HPDE6-E6E7 (cell line): ENCODE measurements around the gene PLCB3.
"Not testable (repeated sequence)": the region's sequence is repeated elsewhere in the genome, so short reads cannot be mapped to it uniquely, and the experiment has no call there.

Experiments used
- DNase-seq: peaks from one replicate; pipeline ENCODE4 v3.0.0; 2011; ENCODE audit warnings: missing footprints; ENCODE audit errors: extremely low spot score

PLCB3 gene

DNA sequence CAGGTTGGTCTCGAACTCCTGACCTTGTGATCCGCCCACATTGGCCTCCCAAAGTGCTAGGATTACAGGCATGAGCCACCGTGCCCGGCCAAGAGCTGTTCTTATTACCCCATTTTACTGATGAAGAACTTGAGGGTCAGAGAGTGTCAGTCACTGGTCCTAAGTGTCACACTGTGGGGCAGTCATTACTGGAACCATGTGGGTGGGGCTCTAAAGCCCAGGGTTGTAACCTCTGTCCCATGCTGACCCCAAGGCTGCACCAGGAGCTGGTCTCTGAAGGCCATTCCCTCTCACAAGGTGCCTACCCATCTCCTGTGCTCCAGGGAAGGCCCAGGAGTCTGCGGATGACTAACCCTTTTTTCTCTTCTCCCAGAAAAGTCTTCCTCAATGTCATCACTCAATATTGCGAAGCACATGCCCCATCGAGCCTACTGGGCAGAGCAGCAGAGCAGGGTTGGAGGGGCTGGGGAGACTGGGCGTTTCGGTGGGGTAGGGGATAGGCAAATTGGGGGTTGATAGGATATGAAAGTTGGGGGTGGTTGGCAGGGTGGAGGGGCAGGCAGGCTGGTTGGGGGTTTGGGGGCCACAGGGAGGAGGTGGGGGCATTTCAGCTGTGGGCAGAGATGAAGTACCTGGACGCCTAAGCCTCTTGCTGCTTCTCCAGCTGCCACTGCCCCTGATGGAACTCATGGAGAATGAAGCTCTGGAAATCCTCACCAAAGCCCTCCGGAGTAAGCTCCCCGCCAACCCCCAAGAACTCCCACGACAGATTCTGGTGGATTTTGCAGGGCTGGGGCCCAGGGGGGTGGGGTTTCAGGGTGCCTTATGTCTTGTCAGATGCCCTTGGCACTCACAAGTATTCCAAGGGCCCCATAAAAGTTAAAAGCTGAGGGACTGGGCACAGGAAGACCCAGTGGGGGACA lies 52.0 kb downstream of the PLCB3 start:
- no peak for DNase-seq

DNA sequence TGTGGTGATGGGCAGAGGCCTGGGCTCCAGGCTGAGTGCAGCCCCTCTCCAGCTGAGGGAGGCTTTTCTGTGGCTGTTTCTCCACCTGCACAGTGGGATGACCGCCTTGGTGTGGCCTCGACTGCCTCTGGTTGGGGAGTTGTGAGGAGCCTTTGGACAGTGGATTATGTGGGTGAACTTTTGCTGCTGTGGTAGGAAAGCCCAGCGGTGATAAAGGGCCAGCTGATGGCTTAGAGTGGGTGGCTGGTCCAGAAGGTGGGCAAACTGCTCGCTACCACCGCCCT lies 52.6 kb downstream of the PLCB3 start:
- no peak for DNase-seq

DNA sequence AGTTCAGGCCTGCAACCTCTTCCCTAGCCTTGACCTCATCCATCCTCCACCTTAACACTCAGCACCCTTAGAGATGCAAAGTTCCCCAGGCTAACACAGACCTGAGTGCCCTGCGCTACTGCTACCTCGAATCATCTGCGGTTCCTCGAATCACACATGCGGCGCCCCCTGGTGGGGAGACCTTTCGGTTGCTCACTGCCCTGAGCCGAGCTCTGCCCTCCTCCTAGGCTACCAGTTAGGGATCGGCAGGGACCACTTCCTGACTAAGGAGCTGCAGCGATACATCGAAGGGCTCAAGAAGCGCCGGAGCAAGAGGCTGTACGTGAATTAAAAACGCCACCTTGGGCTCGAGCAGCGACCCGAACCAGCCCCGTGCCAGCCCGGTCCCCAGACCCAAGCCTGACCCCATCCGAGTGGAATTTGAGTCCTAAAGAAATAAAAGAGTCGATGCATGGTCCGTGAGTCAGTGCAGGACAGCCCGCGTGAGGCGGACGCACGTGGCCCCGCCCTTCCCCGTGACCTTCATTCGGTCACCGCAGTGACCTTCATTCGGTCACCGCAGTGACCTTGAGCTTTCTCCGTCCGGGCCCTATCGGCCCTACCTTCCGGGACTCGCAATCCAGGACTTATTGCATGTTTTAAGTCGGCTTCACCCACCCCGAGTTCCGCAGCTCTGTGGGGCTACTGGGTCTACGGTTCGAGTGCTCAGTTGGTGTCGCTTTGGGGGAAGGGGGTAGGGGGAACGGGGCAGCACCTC lies 53.2 kb downstream of the PLCB3 start:
- no peak for DNase-seq

DNA sequence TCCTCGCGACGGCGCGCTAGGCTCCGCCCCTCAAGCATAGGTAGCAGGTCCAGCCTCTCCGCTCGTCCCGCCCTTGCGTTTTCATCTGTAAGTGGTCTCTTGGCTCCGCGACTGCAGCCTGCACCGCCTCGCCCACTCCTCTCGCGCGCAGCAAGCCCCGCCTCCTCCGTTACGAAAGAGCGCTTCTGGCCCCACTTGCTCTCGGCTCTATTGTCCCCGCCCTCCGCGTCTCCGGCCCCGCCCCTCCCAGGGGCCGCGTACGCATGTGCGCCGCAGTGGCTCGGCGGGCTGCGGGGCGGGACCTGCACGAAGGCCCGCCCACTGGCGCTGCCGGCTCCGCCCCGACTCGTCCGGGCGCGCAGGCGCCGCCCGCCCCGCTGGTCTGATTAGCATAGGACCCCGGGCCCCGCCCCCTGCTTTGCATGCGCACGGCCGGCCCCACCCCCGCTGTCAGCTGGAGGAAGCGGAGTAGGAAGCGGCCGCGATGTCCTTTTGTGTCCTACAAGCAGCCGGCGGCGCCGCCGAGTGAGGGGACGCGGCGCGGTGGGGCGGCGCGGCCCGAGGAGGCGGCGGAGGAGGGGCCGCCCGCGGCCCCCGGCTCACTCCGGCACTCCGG lies 53.9 kb downstream of the PLCB3 start, which contains the start of gene ESRRA:
ESRRA (plus strand) TSS at position 450 of the 616 bp plus-strand sequence. CDS start 1,656 bp downstream, outside the sequence.
- peak; percentile 92 for DNase-seq

- DNase-seq: no peak
Measured at GRCh38 chr11:64305691-64306562, 54.6 kb downstream of the PLCB3 start.

DNA sequence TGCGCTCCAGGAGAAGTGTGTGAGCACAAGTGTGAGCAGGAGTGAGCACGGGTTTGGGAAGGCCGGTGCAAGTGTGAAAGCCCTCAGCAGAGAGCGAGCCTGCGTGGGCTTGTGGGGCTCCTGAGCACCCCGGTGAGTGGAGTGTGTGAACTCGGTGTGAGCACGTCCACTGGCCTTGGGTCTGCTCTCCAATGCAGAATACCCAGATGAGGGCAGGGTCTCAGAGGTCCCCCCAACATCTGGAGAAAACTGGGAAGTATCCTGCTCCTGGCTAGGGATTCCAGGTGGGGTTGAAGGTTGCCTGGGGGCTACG lies 55.2 kb downstream of the PLCB3 start:
- no peak for DNase-seq

DNA sequence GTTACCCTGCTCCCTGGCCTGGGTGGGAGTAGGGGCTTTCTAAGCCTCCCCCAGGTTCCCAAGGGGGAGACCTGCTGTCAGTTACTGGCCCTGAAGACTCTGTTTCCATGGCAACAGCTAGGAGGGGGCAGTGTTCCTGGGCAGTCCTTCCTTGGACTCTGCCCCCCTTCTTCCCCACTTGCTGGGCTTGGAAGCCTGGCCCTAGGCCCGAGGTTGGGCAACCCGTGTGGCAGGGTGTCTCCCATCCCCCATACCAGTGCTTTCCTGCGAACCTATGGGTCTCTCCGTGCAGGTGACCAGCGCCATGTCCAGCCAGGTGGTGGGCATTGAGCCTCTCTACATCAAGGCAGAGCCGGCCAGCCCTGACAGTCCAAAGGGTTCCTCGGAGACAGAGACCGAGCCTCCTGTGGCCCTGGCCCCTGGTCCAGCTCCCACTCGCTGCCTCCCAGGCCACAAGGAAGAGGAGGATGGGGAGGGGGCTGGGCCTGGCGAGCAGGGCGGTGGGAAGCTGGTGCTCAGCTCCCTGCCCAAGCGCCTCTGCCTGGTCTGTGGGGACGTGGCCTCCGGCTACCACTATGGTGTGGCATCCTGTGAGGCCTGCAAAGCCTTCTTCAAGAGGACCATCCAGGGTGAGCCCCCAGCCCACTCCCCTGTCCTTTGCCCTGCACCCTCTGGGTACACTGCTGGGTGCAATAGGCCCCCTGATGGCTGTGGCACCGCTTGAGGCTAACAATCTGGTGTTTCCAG lies 55.7 kb downstream of the PLCB3 start:
- DNase-seq: no peak

GRCh38 chr11:64307795-64308194 lies 56.5 kb downstream of the PLCB3 start:
- DNase-seq: not testable (repeated sequence)

GRCh38 chr11:64312947-64313346 lies 61.6 kb downstream of the PLCB3 start:
- DNase-seq: no peak

DNA sequence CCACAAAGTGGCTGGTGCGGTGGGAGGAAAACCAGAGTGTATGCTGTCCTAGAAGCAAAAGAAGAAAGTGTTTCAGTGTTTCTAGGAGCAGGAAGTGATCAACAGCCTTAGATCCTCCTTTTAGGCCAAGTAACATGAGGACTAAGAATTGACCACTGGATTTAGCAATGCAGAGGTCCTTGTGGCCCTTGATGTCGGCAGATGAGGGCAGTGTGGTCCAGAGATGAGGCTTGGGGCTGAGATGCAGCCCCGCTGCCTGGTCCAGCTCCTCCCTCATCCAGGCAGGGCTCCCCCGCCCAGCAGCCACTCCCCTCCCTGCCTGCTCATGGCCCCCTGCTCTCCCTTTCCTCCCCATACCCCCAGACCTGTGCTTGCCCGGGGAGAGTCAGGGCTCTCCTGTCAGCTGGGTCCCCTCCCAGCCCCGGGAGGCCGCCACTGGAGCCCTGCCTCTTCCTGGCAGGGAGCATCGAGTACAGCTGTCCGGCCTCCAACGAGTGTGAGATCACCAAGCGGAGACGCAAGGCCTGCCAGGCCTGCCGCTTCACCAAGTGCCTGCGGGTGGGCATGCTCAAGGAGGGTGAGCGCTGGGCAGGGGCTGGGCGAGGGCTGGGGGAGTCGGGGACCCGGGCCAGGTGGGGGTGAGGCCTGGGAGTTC lies 62.3 kb downstream of the PLCB3 start:
- no peak for DNase-seq

- DNase-seq: no peak
Measured at GRCh38 chr11:64314146-64314804, 62.9 kb downstream of the PLCB3 start.

GRCh38 chr11:64314805-64315561 lies 63.7 kb downstream of the PLCB3 start:
- DNase-seq: no peak

- DNase-seq: not testable (repeated sequence)
Measured at GRCh38 chr11:64315667-64316526, 64.6 kb downstream of the PLCB3 start.

DNA sequence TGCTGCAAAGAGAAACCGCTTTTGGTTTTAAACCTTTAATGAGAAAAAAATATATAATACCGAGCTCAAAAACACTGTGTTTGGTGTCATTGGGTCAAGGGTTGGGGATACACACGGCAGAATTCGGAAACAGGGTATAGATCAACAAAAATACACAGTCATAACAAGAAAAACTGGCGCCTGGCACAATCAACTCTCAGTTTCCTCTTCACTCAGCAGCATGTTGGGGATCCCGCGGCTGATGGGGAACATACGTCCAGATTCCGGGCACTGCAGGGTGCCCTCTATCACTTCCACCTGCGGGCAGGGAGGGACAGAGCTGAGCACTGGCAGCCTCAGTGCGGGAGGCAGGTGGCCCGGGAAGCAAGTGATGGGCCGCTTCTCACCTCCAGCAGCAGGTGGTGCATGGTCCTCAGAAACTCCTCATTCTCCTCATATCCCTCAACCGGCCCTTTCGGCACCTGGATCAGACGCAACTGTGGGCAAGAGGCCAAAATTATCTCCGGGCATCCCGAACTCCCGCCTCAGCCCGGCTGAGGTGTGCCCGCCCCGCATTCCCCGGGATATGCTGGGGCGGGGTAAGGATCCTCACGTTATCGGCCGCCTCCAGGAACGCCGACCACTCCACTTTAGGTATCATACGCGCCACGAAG lies 65.5 kb downstream of the PLCB3 start:
- DNase-seq: no peak

DNA sequence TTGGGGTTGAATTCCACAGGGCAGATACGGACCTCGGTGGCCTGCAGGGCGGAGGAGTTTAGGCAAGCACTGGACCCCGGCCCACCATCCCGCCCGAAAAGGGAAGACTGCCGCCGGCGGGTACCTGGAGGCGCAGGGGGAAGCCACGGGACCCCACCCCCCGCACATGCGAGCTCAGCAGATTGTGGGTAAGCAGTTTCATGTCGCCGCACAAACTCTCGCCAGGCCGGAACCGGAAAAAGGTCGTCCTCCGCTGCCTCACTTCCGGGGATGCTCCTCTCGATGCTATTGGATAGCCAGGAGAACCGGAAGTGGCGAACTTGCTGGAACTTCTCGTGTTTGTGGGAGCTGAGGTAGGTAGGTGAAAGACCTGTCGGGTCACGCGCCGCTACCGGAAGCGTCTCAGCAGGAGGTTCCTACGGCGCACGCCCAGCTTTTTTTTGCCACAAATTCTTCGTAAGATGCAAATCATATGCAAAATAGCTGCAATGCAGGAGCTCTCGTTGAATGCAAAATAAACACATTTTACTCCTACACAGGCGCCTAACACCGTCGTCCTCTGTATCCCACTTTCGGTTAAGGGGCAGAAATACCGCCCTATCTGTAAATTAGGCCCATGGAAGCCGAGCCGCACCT lies 66.1 kb downstream of the PLCB3 start, which contains the start of gene TRMT112:
TRMT112 (minus strand) TSS at position 235 of the 636 bp plus-strand sequence; CDS start at position 202, 33 bp downstream.
- peak; percentile 94 for DNase-seq

GRCh38 chr11:64317961-64318765 lies 66.8 kb downstream of the PLCB3 start, which contains the start of gene PRDX5:
PRDX5 (plus strand) TSS chr11:64318121; CDS start chr11:64318216, 95 bp downstream.
- DNase-seq: peak; percentile 92
